NCI-H748 (cell line): Measurements from ENCODE around the gene THAP12.

Experiments used
- DNase-seq: peaks from one replicate; lab custom pipeline; 2025; ENCODE audit not compliant: unreplicated experiment; lab: John Stamatoyannopoulos, UW

Gene THAP12

DNA sequence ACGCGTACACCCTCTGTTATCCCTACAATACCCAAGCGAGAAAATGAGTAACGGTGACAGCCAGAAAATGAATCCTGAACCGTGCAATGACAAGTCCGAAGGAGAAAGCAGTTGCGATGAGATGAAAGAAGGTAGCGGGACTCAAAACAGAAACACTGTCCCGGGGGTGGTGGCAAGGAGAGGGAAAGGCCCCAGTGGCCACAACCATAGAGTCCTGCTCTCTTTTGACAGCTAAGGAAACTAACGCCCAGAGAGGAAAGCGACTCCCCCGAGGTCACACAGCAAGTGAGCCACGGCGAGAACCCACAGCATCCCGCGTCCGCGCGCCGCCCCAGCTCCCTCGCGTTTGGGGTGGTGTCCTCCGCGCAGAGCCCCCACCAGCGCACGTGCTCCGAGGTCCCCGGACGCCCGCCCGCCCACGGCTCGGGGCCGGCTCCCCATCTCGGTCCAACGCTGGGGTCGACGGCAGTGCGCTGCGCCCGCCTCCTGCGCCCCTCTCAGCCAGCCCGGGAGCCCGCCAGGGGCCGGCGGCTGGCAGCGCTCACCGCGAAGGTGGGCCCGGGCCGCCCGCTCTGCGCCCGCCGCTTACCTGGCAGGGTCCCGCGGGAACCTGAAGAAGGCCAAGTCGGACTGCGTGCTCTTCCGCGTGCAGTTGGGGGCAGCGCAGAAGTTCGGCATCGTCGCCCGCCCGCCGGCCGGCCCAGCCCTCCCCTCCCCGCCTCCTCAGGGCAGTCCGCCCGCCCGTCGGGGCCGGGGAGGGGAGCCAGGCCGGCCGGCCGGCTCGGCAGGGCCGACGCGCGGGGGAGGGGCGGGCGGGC is 564 bp downstream of the THAP12 start:
- peak; percentile 64 for DNase-seq

DNA sequence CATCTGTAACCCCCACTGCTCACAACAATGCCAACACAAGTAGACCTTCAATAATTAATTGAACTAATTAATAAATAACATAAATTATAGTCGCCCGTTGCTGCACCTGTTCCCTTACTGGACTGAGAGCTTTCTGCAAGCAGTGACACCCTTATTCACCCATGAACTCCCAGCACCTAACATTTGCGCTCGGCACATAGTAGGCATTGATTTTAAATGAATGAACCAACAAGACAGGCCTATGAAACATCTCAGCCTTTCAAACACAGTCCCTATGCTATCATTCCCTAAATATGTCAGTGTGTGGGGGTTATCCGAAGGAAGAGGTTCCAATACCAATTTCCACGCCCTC is 1.1 kb downstream of the THAP12 start:
- no peak for DNase-seq

DNA sequence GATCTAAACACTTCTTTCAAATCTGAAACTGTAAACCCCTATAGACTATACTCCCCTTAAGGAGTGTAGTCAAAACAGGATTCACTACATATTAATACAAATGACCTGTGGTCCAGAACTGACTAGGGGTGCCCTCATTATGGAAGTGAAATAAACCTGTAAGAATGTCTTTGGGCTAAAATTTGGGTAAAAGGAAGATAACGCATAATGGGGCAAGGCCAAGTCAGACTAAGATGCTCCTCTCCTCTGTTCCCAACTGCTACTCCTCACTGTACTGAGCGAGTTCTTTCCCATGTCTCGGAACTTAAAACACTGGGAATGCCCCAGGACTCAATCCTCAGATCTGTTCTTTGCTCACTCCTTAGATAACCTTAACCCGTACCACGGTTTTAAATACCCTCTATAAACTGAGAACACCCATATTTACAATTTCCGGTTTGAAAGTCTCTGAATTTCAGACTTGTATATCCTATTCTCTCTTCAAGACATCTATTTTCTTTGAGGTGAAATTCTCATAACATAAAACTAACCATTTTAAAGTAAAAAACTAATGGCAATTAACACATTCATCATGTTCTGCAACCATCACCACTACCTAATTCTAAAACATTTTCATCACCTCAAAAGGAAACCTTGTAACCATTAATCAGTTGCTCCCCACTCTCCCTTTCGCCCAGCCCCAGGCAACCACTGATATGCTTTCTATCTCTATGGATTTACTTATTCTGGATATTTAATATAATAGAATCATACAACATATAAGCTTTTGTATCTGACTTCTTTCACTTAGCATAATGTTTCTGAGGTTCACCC is 4.0 kb downstream of the THAP12 start:
- DNase-seq, result no peak

DNA sequence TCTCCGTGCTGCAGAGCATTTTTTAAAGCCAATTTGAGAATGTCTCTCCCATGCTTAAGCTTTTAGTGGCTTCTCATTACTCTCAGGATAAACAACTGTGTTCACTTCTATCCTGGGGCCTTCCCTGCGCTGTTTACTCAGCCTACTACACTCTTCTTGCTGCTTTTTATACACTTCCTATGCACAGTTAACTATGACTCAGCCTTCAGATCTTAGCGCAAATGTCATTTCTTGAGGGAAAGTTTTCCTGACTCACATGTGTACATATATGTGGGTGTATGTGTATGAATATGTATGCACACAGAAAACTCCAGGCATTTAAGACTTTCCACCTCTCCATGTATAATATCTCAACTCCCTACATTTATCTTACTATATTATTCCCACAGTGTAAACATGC is 9.8 kb downstream of the THAP12 start:
- DNase-seq, result no peak

DNA sequence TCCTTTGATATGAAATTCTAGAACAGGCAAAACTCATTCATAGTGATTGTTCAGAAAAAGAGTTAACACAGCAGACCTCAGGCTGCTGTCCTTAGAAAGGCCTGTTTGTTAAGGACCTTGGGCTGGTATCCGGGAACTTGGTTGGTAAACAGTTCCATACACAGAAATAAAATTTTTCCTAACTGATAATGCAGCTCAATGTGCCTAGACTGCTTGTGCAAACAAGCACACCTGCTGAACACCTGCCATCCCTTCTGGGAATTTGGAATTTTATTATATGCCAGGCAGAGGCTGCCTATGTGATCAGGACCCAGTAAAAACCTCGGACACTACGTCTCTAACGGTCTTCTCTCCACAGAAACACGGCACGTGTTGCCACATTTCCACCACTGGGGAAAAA is 11.5 kb downstream of the THAP12 start:
- peak; percentile 39 for DNase-seq

DNA sequence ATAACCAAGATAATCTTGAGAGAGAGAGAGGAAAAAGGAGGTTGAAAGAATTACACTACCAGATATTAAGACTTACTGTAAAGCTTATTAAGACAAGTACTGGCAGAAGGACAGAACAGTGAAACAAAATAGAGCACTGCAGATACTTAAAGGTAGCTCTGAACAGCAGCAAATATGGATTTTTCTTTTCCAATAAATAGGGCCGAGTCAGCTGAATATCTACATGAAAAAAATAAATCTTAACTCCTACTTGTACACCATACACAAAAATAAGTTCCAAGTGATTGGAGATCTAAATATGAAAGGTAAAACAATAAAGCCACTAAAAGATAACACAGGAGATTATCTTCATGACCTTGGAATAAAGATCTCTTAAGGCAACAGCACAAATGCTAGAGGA is 12.4 kb downstream of the THAP12 start:
- DNase-seq, result no peak

DNA sequence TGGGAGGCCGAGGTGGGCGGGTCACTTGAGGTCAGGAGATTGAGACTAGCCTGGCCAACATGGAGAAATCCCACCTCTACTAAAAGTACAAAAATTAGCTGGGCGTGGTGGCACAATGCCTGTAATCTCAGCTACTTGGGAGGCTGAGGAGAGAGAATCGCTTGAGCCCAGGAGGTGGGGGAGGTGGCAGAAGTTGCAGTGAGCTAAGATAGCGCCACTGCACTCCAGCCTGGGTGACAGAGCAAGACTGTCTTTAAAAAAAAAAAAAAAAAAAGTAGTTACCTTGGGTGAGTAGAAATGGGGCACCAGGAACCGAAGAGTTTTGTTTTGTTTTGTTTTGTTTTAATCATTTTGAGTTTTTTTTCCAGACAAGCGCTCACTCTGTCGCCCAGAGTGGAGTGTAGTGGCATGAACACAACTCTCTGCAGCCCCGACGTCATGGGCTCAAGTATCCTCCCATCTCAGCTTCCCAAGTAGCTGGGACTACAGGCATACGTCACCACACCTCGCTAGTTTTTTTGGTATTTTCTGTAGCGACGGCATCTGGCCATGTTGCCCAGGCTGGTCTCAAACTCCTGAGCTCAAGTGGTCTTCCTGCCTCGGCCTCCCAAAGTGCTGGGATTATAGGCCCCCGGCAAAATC is 15.8 kb downstream of the THAP12 start:
- no peak for DNase-seq

DNA sequence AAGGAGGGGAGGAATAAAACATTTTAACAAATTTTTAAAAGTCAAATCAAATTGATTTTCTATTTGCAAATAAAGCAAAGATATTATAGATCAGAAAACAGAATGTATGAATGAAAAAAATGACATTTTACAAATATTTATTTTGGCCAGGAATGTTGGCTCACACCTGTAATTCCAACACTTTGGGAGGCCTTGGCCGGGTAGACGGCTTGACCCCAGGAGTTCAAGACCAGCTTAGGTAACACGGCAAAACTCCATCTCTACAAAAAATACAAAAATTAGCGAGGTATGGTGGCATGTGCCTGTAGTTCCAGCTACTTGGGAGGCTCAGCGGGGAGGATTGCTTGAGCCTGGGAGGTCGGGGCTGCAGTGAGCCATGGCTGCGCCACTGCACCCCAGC is 18.2 kb downstream of the THAP12 start:
- DNase-seq, result no peak

DNA sequence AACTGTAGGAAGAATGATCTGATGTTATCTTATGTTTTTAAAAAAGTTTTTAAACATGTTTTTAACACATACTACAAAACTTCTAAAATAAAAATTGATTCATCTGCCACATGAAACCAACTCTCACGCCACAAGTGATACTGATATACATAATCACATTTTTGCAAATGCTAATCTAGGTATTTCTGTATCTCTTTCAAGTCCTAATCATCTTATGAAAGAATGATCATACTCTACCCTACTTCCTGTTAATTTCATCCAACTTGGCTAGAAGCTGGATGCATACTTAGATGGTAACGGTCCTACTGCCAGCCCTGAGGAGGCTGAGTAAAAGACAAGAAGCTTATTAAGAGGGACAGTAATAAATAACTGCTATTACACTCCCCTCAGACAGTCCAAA is 19.2 kb downstream of the THAP12 start:
- no peak for DNase-seq

DNA sequence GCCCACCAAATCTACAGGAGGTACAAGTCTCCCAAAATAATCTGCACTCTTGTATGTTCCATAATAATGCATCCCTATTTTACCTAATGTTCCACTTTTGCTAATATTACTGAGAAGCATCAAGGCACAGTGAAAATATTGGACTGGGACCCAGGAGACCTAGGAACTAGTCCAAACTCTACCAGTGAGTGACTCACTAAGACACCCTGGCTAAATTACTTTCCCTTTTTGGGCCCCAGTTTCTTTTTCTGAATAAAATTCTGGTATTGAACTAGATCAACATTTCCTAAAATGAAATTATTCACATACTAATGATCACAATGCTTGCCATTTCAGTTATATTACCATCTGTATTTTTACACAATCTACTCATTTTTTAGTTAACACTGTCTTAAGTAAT is 19.6 kb downstream of the THAP12 start:
- DNase-seq, result no peak

DNA sequence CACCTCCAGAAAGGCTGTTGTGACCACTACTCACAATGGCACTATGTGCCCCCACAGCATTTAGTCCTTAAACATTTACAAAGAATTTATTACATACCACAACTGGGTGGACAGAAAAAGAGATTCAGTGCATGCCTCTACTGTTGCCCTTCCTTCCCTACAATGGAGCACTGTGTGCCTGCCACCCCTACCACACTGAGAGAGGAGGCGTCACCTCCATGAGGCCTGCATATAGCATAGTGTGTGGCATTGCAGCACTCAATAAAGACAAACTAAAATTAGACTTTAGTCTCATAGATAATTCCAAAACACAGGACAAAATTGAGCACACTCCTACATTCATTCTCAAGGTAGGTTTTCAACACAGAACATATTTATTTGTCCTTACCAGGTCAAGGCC is 25.8 kb downstream of the THAP12 start:
- DNase-seq, result no peak

DNA sequence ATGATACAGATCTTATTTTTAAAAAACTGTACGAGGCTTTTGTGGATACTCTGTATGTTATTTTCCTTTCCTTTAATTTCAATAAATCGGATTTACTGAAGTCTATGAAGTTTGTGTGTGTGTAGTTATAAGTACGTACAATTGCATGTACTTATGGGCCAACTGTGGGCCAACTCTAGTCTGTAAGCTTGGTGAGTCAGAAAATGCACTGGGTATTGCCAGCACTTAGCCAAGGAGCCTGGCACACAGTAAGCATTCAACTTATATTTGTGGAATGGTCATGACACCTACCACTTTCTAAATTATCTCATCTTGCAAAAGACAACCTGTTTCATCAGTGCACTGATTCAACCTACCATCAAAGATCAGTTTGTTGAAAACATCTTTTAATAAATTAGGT is 32.6 kb downstream of the THAP12 start:
- no peak for DNase-seq

DNA sequence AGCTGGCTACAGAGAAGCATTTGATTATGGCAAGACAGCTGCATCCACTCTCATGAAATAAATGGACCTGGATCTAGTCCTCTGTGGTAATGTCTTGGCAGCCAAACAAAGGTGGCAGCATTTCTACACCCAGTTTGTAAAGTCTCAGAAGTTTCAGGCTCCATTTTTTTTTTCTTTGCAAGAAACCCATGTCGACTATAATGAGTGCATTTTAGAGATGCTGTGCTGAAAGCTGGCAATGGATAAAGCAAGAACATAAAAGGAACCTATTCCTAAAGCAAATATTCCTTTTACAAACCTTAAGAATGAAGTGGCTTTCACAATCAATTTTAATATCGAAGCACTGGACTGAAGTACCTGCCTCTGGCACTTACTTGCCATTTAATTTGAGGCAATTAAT is 33.5 kb downstream of the THAP12 start:
- DNase-seq, result no peak

DNA sequence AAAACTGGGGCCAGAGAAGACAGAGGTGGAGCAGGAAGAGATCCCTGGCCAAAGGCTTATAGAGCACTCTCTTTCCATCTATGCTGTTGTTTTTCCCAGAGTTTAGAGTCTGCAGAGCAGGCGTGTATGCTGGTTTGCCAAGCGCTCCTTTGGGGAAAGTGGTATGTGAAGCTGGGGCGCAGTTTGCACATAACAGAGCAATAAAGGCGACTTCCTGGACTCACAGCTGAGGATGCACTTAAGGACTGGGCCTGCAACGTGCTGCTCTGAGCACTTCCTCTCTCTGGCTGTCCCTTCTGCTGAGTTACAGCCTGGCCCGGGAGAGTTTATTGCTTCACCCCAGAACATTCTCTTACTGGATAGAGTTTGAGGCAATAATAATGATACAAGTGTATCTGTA is 41.7 kb downstream of the THAP12 start:
- no peak for DNase-seq

DNA sequence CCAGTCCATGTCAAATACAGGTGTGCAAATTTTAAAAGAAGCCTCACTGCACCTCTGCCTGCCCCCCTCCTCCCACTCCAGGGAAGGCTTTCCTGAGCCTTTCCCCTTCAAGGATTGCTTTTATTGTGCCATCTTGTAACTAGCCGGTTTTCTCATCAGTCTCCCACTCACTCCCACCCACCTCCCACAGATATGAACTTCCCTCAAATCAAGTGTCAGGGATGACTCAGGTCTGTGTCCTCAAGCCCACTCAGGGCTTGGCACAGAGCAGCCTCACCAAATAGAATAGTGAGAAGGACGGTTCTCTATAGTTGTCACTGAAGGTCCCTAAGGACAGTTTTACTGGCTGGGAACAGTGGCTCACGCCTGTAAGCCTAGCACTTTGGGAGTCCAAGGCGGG is 43.0 kb downstream of the THAP12 start:
- no peak for DNase-seq

DNA sequence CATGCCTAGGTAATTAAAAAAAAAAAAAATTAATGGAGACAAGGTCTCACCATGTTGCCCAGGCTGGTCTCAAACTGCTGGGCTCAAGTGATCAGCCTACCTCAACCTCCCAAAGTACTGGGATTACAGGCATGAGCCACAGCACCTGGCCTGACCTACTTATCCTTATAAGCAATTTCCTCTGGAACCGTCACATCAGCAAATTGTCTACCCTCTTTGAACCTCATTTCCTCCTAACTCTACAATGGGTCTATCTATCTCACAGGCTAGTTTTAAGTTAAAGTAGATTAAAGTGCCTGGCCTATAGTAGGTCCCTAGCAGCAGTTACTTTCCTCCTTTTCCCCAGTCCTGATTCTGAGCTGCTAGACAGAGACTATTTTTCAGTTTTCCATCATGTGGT is 43.5 kb downstream of the THAP12 start:
- DNase-seq, result no peak

DNA sequence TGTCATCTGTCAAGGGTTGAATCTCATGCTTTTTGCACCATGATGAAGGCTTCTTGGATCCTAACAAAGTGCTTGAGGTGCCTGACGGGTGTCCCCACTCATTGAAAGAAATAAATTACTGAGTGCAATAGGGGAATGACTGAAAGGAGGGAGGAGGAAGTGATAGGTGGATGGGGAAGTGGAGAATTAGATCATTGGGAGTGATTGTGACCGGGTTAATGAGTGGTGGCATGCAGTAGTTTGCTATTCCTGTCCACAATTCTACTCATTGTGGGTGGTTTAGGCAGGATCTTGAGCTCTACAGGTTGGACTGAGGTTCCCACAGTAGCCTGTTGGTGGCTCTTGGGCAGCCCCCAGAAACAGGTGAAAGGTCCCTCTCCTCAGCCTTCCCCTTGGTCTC is 44.3 kb downstream of the THAP12 start:
- DNase-seq, result no peak

DNA sequence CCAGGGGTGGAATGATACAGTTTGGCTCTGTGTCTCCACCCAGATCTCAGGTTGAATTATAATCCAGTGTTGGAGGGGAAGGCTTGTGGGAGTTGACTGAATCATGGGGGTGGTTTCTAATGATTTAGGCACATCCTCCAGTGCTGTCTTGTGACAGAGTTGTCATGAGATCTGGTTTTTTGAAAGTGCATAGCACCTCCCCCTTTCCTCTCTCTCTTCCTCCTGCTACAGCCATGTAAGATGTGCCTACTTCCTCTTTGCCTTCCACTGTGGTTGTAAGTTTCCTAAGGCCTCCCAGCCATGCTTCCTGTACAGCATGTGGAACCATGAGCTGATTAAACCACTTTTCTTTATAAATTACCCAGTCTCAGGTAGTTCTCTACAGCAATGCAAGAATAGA is 45.1 kb downstream of the THAP12 start:
- no peak for DNase-seq

DNA sequence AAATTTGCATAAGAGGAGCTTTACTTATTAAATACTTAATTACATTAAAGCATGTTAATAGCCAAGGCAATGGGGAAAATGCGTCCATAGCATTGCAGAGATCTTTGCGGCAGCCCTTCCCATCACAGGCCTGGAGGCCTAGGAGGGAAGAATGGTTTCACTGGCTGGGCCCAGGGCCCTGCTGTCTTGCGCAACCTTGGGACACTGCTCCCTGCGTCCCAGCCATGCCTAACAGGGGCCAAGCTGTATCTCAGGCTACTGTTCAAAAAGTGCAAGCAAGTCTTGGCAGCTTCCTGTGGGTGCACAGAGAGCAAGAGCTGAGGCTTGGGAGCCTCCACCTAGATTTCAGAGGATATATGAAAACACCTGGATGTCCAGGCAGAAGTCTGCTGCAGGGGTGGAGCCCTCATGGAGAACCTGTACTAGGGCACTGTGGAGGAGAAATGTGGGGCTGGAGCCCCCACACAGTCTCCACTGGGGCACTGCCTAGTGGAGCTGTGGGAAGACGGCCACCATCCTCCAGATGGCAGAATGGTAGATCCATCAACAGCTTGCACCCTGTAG is 46.0 kb downstream of the THAP12 start:
- DNase-seq, result no peak

DNA sequence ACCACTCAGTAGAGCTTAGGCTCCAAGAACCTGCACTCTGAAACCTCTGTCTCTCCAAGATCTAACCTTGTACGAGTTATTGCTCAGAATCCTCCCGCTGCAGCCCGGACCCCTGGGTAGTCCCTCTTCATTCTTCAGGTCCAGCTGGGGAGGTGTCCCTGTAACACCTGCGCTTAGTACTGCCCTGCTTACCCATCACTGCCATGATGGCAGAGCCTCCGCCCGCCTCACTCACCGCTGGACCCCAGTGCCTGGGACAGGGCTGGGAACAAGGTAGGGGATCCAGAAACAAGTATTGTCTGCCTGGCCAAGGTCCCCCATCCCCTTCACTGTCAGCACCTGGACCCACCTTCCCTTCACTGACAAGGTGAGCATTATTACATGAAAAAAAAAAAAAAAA is 50.3 kb downstream of the THAP12 start:
- DNase-seq, result no peak

DNA sequence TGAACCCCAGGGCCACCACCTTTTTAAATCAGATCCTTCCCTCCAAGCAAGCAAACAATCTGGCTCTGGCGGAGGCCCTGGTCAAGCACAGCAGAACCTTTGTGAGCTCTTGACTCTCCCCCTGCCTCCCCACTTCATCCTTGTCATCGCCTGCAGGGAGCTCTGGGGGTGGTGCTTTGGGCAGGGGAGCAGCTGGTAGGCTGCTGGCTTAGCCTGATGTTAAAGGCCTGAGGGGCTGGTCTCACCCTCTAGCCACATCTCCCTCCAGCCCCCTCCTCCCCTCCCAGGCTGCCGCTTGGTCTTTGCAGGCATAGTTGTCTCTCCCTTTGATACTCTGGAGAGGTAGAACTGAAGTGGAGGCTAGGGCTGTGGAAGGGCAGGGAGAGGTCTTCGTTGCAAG is 50.9 kb downstream of the THAP12 start:
- no peak for DNase-seq
